Limb (tissue), 2 donors: Measurements from ENCODE around the gene MASTL.

Source experiments
- DNase-seq, 2 donors: peaks; one replicate each; pipeline ENCODE4 v3.0.0-alpha.2; 2016; ENCODE audit errors: extremely low spot score in 2 of 2

MASTL gene

DNA sequence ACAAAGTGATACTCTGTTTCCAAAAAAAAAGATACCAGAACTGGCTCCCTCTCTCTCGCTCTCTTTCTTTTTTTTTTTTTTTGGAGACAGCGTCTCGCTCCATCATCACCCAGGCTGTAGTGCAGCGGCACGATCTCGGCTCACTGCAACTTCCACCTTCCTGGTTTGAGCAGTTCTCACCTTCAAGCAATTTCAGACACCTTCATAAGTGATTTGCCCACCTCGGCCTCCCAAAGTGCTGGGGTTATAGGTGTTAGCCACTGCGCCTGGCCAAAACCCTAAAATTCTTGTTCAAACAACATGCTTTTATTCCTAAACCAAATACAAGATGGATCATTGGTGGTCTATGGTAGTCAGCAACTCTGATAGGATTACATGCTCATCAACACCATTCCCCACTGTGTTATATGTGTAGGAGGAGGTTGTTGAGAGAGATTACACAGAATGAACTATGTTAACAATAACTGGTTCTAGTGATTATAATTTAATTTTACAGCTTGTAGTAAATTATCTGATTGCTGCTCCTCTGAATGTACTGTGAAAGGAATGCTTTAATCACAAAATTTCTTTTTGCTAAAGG, 69.9 kb downstream of the MASTL start:
- DNase-seq: no peak

DNA sequence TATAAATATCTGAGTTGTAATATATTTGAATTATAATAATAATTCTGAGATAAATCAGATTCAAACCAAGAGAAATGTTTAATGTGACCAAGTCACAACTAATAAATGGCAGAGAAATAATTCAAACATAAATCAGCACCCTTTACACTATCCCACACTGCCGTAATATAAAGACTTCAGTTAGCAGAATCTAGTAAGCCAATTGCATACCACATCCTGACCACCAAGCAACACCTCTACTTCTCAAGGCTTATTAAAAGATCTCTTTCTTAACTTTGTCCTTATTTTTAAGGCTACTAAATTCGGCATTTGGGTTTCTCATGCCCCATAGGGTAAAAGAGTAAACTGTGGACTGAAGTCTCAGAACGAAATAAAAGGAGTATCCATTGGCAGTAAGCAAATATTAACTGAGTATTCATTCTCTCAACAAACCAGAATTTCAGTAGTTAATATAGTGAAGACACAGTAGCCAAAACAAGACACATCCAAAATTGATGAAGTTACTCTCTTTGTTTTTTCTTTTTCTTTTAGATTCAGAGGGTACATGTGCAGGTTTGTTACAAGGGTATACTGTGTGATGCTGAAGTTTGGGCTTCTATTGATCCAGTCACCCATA, 70.6 kb downstream of the MASTL start:
- DNase-seq: no peak

DNA sequence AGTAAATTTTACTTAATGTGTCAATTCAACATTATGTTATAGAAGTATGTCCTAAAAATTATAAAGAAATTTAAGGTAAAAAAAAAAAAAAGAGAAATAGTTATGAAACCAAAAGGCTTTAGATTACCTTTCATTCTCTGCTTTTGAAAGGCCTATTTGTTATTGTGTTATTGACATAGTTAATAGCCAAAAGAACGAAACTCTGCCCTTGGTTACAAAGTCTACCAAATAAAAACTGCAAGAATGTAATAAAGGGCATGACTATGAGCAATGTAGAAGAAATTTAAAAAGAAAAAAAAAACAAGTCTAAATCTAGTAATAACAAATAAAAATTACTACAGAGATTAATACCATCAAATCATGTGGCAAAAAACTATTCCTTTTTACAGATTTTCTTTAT, 74.9 kb downstream of the MASTL start:
- DNase-seq: no peak

DNA sequence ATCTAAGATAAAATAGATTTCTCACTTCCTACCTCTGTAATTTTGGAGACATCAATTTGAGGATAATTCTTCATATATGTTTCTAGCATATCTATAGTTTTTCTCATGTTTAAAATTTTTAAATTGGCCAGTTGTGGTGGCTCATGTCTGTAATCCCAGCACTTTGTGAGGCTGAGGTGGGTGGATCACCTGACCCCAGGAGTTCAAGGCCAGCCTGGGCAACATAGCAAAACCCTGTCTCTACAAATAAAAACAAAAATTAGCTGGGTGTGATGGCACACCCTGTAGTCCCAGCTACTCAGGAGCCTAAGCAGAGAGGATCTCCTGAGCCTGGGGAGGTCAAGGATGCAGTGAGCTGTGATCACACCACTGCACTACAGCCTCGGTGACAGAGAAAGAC, 80.6 kb downstream of the MASTL start:
- no peak for DNase-seq
